ENCODE measurements around the gene CBLB. TPM values are rescaled to one million over a fixed set of nuclear protein-coding genes. Genes with fewer than 3 reads are reported as not detected.
A peak's percentile ranks its signal among the peaks of the same experiment; 100 is the strongest.

Gene CBLB
- total RNA-seq, 1 experiment from 2014 or later: 34.3 TPM

GRCh38 chr3:105688821-105689220, 180.0 kb downstream of the CBLB start:
- no TSS peak for BruUV-seq (replicated peaks)
- intact Hi-C loops (cut with micrococcal nuclease; ENCODE audit: unreplicated experiment): loop anchor here (2.0 to 5.0 kb wide), 3 partner anchors 178 to 518 kb away; partner anchors contain the start of gene CBLB
- ChIA-PET CTCF (no interaction called here), POLR2A (no interaction called here)
- peaks cover 9% of the 10 kb centered on the region for H3K4me1 Mint-ChIP-seq (ENCODE audit: low read depth, unreplicated experiment)
- no peak for TF ChIP-seq CTCF (IDR thresholded peaks at IDR 0.05; ENCODE audit: insufficient read depth in 1 of 2, low read depth in 1 of 2, low read length in 1 of 2, severe bottlenecking in 1 of 2, unreplicated experiment in 1 of 2)
- peaks cover 9% of the 10 kb centered on the region for H3K36me3 Mint-ChIP-seq (ENCODE audit: insufficient read depth, unreplicated experiment)
- no peak overlapping the region for H3K4me3 Mint-ChIP-seq (ENCODE audit: unreplicated experiment)
- peaks cover 9% of the 10 kb centered on the region; the same call in 1 of the 2 replicates for H3K4me1 ChIP-seq
- H3K27ac Mint-ChIP-seq (ENCODE audit: unreplicated experiment): peak overlapping the region; percentile 26
- H3K27me3 Mint-ChIP-seq (ENCODE audit: insufficient read depth, unreplicated experiment): no peaks in the 10 kb centered on the region
- H3K4me3 ChIP-seq (ENCODE audit: low read depth, low read length): no peak overlapping the region
- no peaks in the 10 kb centered on the region for H3K9me3 ChIP-seq
- H3K27me3 ChIP-seq (replicated peaks; ENCODE audit: control insufficient read depth, insufficient read depth, low read length): no peaks in the 10 kb centered on the region
- H3K9me3 Mint-ChIP-seq (ENCODE audit: unreplicated experiment): no peaks in the 10 kb centered on the region
- no peak for DNase-seq
- H3K36me3 ChIP-seq (ENCODE audit: control insufficient read depth, insufficient read depth, low read length): no peaks in the 10 kb centered on the region; the same call in 1 of the 2 replicates

- no TSS peak for BruUV-seq (replicated peaks)
- H3K4me3 Mint-ChIP-seq (ENCODE audit: unreplicated experiment): no peak overlapping the region
- H3K27ac Mint-ChIP-seq (ENCODE audit: unreplicated experiment): no peak overlapping the region
- POLR2A ChIA-PET: no interaction called here
- CTCF ChIA-PET: no interaction called here
- intact Hi-C loops (cut with micrococcal nuclease; ENCODE audit: unreplicated experiment): loop anchor here (1.0 to 5.0 kb wide), 3 partner anchors 181 to 923 kb away; partner anchors contain the start of gene CBLB
- Histone ChIP-seq H3K4me3 (ENCODE audit: low read depth, low read length) (no peak overlapping the region), H3K4me1 (peaks cover 9% of the 10 kb centered on the region; the same call in 1 of the 2 replicates), H3K9me3 (no peaks in the 10 kb centered on the region), H3K27me3 (replicated peaks; ENCODE audit: control insufficient read depth, insufficient read depth, low read length) (no peaks in the 10 kb centered on the region), H3K36me3 (ENCODE audit: control insufficient read depth, insufficient read depth, low read length) (no peaks in the 10 kb centered on the region; the same call in 1 of the 2 replicates)
- DNase-seq: no peak
- no peaks in the 10 kb centered on the region for H3K36me3 Mint-ChIP-seq (ENCODE audit: insufficient read depth, unreplicated experiment)
- H3K9me3 Mint-ChIP-seq (ENCODE audit: unreplicated experiment): no peaks in the 10 kb centered on the region
- no peaks in the 10 kb centered on the region for H3K27me3 Mint-ChIP-seq (ENCODE audit: insufficient read depth, unreplicated experiment)
- peak; percentile 49 to 68 for TF ChIP-seq CTCF (IDR thresholded peaks at IDR 0.05; ENCODE audit: insufficient read depth in 1 of 2, low read depth in 1 of 2, low read length in 1 of 2, severe bottlenecking in 1 of 2, unreplicated experiment in 1 of 2)
- H3K4me1 Mint-ChIP-seq (ENCODE audit: low read depth, unreplicated experiment): peaks cover 9% of the 10 kb centered on the region
These were observed 182.4 kb downstream of the CBLB start for GRCh38 chr3:105686278-105686897.

- Mint-ChIP-seq H3K4me3 (ENCODE audit: unreplicated experiment) (no peak overlapping the region), H3K4me1 (ENCODE audit: low read depth, unreplicated experiment) (no peaks in the 10 kb centered on the region), H3K27ac (ENCODE audit: unreplicated experiment) (no peak overlapping the region), H3K36me3 (ENCODE audit: insufficient read depth, unreplicated experiment) (peaks cover 7% of the 10 kb centered on the region), H3K27me3 (ENCODE audit: insufficient read depth, unreplicated experiment) (no peaks in the 10 kb centered on the region), H3K9me3 (ENCODE audit: unreplicated experiment) (no peaks in the 10 kb centered on the region)
- Histone ChIP-seq H3K36me3 (ENCODE audit: control insufficient read depth, insufficient read depth, low read length) (no peaks in the 10 kb centered on the region), H3K9me3 (no peaks in the 10 kb centered on the region), H3K27me3 (replicated peaks; ENCODE audit: control insufficient read depth, insufficient read depth, low read length) (no peaks in the 10 kb centered on the region), H3K4me1 (no peaks in the 10 kb centered on the region), H3K4me3 (ENCODE audit: low read depth, low read length) (no peak overlapping the region)
- TF ChIP-seq CTCF (IDR thresholded peaks at IDR 0.05; ENCODE audit: insufficient read depth in 1 of 2, low read depth in 1 of 2, low read length in 1 of 2, severe bottlenecking in 1 of 2, unreplicated experiment in 1 of 2): no peak
- DNase-seq: no peak
- no TSS peak for BruUV-seq (replicated peaks)
- intact Hi-C loops (cut with micrococcal nuclease; ENCODE audit: unreplicated experiment): no loop called here
- POLR2A ChIA-PET: no interaction called here
- CTCF ChIA-PET: no interaction called here
These were observed 188.9 kb downstream of the CBLB start for GRCh38 chr3:105679951-105680350.

Data from Caco-2 (cell line).